ENCODE measurements around the gene SPTLC2.

DNA sequence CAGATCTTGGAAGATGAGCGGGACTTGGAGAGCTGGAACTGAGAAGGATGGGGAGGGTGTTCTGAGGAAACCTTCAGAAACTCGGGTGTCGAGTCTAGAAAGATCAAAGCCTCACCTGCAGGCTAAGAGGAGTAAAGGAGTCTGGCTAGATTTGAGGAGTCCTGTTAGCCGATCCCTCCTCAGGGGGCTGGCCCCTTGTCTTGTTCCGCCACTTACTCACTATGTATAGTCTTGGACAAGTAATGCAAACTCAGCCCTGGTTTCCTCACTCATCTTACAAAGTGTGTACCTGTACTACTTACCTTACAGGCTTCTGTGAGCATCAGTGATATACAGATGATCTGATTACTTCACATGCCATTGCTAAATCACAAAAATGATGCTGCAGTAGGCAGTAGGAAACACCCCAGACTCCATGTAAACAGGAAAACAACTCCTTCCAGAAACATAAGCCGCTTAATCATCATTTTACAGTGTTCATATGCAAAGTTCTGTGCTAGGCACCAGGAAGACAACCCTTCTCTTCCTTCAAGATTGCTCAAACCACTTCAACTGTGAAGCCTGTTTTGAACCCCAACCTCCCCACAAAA lies 2.0 kb upstream of the SPTLC2 start:
- TF ChIP-seq CTCF (conservative IDR thresholded peaks at IDR 0.05 in 1 of 2, IDR thresholded peaks at IDR 0.05 in 1 of 2; ENCODE audit: low read depth in 1 of 2, low read length in 2 of 2) (no peak), EZH2 (IDR thresholded peaks at IDR 0.05; ENCODE audit: low read length, missing control alignments) (no peak)

Data from fibroblast of lung (primary cell).